ENCODE results near the gene CERS4.
A peak's percentile ranks its signal among the peaks of the same experiment; 100 is the strongest.
"Not testable (repeated sequence)": the region's sequence is repeated elsewhere in the genome, so short reads cannot be mapped to it uniquely, and the experiment has no call there.

CERS4 gene, protein sequence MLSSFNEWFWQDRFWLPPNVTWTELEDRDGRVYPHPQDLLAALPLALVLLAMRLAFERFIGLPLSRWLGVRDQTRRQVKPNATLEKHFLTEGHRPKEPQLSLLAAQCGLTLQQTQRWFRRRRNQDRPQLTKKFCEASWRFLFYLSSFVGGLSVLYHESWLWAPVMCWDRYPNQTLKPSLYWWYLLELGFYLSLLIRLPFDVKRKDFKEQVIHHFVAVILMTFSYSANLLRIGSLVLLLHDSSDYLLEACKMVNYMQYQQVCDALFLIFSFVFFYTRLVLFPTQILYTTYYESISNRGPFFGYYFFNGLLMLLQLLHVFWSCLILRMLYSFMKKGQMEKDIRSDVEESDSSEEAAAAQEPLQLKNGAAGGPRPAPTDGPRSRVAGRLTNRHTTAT

DNA sequence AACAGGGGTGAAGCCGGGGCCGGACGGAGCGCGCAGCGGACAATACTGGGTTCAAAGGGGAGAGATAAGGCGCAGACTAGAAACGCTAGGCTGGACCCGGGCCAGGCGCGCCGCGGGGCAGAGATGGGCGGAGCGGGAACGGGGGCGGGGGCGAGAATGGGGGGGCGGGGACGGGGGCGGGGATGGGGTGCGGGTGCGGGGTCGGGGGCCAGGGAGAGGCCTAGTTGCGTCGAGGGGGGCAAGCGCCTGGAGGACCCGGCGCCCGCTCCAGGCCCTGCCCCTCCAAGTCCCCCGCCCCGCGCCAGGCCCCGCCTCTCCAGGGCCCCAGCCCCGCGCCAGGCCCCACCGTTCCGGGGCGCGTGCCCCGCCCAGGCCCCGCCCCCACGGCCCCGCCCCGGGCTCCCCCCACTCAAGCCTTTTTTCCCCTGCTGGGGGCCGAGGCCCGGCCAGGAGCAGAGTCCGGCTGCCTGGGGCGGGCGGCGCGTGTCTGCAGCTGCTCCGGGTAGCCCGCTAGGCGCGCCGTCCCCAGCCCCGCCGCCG, at the start of gene CERS4:
CERS4 (plus strand) TSS at position 449 of the 540 bp plus-strand sequence. CDS start 41,707 bp downstream, outside the sequence.
- peak; percentile 63 for DNase-seq

DNA sequence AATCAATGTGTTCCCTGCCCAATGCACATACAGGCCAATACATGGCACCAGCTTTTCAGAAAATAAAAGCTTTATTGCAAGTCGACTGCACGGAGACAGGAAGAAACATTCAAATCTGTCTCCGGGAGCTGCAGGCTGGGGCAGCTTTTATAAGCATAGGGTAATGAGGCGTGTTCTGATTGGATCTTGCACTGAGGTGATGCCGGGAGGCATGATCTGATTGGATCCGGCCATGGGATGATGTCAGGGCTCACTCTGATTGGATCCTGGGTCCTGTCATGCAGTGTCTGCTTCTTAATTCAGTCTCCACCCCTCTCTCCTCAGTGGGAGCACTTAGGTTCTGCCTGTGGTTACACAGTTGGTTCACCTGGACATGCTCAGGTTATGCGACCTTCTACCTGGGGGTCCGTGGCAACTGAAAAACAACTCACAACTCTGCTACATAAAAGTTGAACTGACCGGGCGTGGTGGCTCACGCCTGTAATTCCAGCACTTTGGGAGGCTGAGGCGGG, 48.0 kb upstream of the CERS4 start:
- DNase-seq = no peak

DNA sequence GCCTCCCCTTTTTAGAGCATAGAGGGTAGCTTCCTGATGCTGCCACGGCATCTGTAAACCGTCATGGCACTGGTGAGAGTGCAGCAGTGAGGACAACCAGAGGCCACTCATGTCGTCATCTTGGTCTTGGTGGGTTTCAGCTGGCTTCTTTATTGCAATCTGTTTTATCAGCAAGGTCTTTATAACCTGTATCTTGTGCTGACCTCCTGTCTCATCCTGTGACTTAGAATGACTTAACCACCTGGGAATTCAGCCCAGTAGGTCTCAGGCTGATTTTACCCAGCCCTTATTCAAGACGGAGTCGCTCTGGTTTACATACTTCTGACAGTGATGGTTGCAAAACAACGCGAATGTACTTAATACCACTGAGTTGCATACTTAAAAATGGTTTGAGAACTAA, 45.4 kb upstream of the CERS4 start:
- no peak for DNase-seq

DNA sequence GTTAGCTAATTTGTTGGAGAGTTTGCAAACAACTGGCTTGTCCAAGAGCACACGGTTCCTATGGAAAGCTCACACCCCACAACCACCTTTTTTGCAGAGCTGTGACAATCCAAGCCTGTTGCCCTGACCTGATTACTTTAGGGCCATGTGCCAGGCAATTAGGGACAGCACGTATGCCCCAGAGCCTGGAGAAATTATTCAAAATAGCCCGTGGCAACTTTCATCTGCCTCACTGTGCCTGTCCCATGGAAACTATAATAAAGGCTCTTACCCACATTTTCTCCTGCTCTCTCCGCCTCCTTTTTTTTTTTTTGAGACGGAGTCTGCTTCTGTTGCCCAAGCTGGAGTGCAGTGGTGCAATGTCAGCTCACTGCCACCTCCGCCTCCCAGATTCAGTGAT, 41.2 kb upstream of the CERS4 start:
- DNase-seq = no peak

DNA sequence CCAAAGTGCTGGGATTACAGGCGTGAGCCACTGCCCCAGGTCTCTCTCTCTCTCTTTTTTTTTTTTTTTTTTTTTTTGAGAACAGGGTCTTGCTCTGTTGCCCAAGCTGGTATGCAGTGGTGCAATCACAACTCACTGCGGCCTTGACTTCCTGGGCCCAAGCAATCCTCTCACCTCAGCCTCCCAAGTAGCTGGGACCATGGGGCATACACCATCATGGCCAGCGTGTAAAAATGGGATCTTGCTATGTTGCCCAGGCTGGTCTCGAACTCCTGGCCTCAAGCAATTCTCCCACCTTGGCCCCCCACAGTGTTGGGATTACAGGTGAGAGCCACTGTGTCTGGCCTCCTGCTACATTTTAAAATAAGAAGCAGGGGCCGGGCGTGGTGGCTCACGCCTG, 40.6 kb upstream of the CERS4 start:
- DNase-seq = no peak

DNA sequence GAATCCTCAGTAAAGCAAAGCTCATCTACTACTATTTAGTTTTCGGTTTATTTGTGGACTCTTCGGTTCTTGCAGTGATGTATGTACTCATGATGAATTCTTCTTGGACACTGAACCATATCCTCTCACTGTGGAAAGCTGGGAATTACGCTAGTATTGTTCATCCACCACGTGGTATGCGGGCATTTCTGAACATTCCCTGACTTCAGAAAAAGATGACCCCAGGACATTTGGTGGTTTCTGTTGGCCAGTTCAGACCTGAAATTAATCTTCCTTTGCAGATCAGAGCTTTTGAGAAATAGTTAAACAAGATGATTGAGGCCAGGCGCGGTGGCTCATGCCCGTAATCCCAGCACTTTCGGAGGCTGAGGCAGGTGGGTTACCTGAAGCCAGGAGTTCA, 34.5 kb upstream of the CERS4 start:
- DNase-seq = no peak

DNA sequence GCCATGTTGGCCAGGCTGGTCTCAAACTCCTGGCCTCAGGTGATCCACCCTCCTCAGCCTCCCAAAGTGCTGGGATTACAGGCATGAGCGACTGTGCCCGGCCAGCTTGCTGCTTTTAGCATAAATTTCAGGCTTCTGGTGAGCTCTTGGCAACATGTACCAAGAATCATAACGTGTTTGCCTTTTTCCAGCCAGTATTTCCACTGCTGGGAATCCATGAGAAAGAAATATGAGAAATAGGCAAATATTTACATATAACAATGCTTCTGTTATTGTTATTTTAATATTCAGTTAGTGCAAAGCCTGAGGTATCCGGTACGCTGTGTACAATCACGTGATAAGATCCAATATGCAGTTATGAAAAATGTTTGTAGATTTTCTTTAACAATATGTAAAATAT, 29.2 kb upstream of the CERS4 start:
- no peak for DNase-seq

DNA sequence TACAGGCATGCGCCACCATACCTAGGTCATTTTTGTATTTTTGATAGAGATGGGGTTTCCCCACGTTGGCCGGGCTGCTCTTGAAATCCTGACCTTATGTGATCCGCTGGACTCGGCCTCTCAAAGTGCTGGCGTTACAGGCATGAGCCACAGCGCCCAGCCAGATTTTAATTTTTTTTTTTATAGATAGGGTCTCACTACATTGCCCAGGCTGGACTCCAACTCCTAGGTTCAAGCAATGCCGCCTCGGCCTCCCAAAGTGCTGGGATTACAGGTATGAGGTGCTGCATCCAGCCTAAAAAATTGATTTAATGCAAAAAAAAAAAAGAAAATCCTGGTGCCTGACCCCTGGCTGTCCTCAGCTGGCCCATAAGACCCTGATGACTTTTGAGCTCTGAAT, 24.9 kb upstream of the CERS4 start:
- no peak for DNase-seq

DNA sequence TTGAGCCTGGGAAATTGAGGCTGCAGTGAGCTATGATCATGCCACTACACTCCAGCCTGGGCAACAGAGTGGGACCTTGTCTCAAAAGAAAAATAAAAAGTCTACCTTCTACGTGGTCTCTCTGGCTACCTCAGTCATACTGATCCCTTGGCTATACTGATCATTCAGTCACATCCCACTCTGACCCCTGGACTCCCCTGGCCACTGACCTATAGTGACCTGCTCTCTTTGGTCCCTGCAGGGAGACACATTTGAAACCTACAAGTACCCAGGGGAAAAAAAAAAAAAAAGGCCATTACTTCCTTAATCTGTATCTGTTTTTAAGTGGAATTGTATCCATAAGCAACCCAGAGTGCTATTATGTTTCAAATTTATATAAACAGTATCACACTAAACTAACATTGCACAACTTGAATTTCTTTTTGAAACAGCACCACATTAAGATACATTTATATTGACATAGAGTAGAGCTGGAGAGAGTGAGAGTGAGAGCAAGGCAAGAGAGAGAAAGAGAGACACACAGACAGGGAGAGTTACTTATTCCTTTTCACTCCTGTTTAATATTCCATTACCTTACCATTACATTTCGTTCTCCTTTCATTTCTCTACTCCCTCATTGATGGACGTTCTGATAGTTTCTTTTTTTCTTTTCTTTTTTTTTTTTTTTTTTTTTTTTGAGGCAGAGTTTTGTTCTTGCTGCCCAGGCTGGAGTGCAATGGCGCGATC, 23.7 kb upstream of the CERS4 start:
- no peak for DNase-seq

DNA sequence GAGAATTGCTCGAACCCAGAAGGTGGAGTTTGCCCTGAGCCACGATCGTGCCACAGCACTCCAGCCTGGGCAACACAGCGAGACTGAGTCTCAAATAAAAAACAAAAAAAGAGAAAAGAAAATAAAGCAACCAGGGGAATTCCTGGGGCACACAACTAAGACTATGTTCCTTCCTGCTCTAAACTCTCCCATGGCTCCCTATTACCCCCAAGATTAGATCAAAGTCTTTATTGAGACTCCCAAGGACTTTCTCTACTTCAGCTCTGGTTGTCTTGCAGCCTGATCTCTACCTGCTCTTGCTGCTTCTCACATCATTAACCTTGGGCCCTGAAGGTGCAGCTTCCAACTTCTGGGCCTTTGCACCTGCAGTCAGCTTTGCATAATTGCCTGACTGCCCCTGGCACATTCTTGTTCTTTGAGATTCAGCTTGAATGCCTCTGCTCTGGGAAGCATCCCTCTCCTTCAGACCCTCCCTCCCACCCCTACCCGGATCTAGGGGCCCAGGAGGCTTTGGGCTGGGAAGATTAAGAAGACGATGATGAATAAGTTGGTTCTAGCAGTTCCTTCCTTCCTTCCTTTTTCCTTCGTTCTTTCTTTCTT, 16.8 kb upstream of the CERS4 start:
- DNase-seq = no peak

DNA sequence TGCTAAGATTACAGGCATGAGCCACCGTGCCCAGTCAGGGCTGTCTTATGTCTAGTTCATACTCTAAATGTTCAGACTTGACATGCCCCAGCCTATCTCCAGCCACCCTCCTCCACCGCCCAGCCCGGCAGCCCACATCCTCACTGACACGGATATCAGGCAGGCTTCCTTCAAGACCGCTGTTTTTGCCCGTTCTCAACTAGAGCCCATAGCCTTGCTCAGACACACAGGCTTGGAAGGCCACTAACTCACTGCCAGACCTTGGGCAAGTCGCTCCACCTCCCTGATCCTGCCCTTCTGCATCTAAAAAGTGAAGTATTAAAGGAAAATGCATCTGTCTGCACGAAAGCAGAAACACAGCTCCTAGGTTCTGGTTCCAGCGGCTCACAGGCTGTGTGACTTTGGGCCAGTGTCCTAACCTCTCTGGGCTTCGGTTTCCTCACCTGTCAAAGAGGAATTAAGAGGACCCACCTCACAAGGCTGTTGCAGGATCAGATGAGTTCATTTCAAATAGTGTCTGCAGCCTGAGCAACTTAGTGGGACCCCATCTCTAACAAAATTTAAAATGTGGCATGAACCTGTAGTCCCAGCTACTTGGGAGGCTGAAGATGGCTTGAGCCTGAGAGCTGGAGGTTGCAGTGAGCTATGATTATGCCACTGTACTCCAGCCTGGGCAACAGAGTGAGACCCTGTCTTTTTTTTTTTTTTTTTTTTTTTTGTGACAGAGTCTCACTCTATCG, 14.5 kb upstream of the CERS4 start:
- peak; percentile 12 for DNase-seq

DNA sequence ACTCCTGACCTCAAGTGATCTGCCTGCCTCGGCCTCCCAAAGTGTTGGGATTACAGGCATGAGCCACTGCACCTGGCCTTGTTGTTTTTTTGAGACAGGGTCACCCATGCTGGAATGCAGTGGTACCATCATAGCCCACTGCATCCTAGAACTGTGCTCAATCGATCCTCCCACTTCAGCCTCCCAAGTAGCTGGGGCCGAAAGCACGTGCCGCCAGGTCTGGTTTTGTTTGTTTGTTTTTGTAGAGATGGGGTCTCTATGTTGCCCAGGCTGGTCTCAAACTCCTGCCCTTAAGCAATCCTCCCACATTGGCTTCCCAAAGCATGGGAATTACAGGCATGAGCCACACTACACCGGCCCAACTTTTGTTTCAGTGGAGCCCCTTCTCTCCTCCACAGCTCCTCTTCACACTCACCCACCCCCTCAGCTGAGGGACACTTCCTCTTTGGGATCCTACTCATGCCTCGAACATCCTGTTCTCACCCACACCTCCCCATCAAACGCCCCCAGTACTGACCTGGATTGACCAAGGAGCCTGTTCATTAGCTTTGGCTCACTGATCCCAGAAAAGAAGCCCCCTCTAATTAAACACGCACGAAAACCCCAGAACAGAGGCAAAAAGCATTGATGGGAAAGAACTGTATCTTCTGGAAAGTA, 12.8 kb upstream of the CERS4 start:
- DNase-seq = no peak

DNA sequence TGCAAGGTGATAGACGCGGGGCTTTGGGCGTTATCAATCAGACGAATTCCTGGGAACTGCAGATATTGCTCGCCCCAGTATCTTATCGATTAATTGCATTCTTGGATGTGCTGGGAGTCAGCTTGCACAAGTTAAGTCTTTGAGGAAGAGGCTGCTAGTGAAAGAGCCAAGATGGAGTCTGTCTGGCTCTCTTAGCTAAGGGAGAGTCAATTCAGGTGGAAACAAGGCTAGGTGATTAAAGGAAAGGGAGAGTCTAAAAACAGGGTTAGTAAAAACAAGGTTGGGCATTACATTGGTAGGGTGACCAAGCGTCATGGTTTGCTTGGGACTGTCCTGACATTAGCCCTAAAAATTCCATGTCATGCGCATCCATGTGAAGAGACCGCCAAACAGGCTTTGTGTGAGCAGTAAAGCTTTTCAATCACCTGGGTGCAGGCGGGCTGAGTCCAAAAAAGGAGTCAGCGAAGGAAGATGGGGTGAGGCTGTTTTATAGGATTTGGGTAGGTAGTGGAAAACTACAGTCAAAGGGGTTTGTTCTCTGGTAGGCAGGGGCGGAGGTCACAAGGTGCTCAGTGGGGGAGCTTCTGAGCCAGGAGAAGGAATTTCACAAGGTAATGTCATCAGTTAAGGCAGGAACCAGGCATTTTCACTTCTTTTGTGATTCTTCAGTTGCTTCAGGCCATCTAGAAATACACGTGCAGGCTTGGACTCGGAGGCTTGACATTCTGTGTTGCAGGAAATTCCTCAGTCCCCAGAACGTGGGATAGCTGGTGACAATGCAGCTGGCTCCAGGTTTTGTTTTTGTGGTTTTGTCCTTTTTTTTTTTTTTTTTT, 5.7 kb upstream of the CERS4 start:
- DNase-seq = not testable (repeated sequence)

DNA sequence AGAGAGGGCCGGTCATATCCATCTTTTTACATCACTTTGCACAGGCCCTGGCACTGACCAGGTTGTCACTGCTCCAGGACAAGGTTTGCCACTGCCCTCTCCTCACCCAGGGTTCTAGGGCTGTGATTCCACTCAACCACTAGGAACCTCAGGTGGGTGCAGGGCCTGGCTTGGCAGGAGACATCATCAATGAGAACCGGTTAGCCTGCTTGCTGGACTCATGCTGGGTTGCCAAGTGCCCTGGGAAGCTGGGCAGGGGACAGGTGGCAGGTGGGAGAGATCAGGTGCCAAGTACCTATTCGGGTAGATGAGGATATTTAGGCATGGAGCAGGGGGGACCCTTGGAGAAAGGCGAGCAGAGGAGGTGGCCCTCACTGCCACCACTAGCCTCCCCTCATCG, 4.2 kb upstream of the CERS4 start:
- DNase-seq = no peak

DNA sequence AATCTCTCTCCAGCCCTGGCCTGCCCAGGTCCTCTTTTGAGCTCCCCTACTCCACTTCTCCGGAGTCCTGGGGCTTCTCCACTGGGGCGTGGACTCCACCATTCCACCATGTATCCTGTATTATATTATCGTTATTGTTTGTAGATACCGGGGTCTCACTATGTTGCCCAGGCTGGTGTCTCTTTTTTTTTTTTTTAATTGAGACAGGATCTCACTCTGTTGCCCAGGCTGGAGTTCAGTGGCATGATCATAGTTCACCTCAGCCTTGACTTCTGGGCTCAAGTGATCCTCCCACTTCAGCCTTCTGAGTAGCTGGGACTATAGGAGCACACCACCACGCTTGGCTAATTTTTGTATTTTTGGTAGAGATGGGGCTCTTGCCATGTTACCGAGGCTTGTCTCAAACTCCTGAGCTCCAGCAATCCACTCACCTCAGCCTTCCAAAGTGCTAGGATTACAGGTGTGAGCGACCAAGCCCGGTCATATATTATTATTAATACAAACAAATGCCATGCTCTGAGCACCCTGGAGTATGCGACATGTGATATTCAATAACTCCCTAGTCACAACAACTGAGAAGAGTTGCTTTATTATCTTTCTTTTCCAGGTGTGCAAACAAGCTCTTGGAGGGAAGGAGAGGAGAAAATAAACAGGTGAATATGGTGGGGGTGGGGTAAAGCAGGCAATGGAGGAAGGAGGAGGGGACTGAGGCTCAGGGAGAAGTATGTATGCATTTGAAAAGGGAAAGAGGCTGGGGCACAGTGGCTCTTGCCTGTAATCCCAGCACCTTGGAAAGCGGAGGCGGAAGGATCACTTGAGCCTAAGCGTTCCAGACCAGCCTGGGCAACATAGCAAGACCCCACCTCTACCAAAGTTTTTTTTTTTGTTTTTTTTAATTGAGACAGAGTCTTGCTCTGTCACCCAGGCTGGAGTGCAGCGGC, 2.8 kb upstream of the CERS4 start:
- DNase-seq = no peak

DNA sequence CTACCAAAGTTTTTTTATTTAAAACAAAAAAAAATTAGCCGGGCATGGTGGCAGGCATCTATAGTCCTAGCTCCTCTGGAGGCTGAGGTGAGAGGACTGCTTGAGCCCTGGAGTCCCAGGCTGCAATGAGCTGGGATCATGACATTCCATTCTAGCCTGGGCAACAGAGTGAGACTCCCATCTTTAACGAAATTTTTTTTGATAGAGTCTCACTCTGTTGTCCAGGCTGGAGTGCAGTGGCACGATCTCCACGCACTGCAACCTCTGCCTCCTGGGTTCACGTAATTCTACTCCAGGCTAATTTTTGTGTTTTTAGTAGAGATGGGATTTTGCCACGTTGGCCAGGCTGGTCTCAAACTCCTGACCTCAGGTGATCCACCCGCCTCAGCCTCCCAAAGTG, 1.8 kb upstream of the CERS4 start:
- not testable (repeated sequence) for DNase-seq

DNA sequence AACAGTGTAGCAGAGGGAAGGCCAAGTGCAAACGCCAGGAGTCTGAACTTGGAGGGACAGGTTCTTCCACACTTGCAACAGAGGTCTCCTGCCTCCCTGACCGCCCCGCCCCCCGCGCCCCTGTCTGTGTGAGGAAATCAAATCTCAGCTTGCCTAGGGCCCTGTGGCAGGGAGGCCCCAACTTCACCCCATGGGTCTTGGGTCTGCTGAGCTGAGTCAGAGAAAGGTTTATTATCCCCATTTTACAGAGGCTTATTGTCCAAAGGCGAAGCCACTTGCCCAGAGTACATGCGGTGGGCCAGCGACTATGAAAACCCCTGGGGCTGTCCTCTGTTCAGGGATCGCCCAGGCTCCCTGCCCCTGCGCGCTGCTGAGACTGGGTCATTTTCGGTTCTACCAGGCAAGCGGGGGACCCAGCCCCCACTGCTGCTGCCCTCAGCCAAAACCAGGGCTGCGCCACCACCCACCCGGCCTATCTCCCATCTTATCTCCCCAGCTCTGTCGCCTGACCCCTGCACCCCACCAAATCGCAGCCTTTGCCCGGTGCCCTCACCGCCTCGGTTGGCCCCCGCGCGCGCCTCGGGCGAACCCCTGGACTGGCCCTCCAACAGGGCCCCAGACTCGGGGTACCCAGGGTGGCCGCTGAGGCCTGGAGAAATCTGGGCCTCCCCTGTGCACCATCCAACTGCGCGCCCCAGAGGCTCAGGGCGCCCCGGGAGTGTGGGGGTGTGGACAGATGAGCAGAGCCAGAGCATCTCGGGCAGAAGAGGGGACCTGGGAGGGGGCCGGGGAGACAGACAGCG, 850 bp upstream of the CERS4 start:
- no peak for DNase-seq

DNA sequence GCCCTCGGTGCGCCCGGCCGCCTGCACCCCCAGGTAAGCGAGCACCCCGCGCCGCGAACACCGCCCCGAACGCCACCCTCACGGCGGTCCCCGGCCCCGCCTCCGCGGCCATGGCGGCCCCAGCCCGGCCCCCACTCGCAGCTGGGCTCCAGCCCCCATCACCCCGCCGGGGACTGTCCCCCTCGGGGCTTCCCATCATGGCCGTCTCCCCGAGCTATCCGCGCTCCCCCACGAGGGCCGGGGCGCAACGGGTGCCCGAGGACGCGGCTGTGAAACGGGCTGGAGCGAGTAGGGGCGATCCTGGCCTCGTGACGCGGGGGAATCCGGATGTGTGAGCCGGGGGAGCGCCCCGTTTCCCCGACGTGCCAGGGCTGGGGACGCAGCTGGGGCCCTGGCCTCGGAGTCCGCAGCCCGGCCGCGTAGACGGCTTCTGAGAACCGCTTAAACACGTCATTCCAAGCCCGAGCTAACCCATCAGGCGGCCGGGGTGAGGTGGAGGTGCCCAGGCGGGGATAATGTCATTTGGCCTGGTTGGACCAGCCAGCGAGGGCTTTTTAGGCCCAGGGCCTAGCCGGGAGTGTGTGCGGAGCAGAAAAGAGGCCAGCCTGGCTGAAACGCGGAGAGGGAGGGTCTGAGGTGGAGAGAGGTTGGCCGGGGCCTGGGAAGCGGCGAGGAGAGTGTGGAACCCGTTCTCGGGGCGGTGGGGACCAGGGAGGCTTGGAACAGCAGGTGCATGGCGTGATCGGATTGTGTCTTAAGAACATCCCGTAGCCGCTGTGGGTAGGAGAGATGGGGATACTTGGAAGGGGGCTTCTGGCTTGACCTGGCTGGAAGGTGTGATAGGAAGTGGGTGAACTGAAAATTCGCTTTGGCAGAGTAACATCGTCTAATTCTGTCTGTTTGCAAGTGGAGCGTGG, 550 bp downstream of the CERS4 start:
- DNase-seq = peak; percentile 63
